MCF 10A (cell line): ENCODE measurements around the gene GHRH. TPM values are rescaled to one million over a fixed set of nuclear protein-coding genes. Genes with fewer than 3 reads are reported as not detected.

Experiments
- BruUV-seq: library from RNA; stranded (reverse); fragments of 400-500 nt; replicated peaks from 2 replicates; lab custom pipeline; 2021; lab: Mats Ljungman, UMichigan
- CTCF ChIA-PET: fragments of 300-600 bp; sonication (Branson Sonifier 250); formaldehyde crosslinking; extraction: SDS; loops from one replicate; lab custom pipeline; 2021; ENCODE audit warnings: antibody characterized with exemption, inconsistent platforms; lab: Yijun Ruan, JAX
- POLR2A ChIA-PET: fragments of 300-600, 350-650 bp; sonication (Branson Sonifier 250); formaldehyde crosslinking; extraction: SDS; loops from one replicate; lab custom pipeline; 2020; ENCODE audit warnings: antibody characterized with exemption, inconsistent platforms; lab: Yijun Ruan, JAX
- DNase-seq: peaks from one replicate; pipeline ENCODE4 v3.0.0-alpha.2; 2018; ENCODE audit not compliant: unreplicated experiment
- H3K27ac Mint-ChIP-seq: one replicate; pipeline ENCODE4 v1.8.0; 2022; ENCODE audit warnings: mild to moderate bottlenecking, low read depth, mixed read lengths; ENCODE audit not compliant: unreplicated experiment
- H3K27me3 Mint-ChIP-seq: one replicate; pipeline ENCODE4 v1.8.0; 2022; ENCODE audit warnings: mixed read lengths; ENCODE audit not compliant: insufficient read depth, unreplicated experiment
- H3K36me3 Mint-ChIP-seq: one replicate; pipeline ENCODE4 v1.8.0; 2022; ENCODE audit warnings: mild to moderate bottlenecking, moderate library complexity, mixed read lengths; ENCODE audit not compliant: insufficient read depth, unreplicated experiment
- H3K4me1 Mint-ChIP-seq: one replicate; pipeline ENCODE4 v1.8.0; 2022; ENCODE audit warnings: mixed read lengths; ENCODE audit not compliant: insufficient read depth, unreplicated experiment
- H3K4me3 Mint-ChIP-seq: one replicate; pipeline ENCODE4 v1.8.0; 2022; ENCODE audit warnings: mild to moderate bottlenecking, moderate library complexity, mixed read lengths; ENCODE audit not compliant: unreplicated experiment
- H3K9me3 Mint-ChIP-seq: one replicate; pipeline ENCODE4 v1.8.0; 2022; ENCODE audit warnings: mixed read lengths; ENCODE audit not compliant: unreplicated experiment
- CTCF ChIP-seq: fragments of 200-600 bp; IDR thresholded peaks from one replicate; pipeline ENCODE4 v1.8.0; 2022; ENCODE audit warnings: antibody characterized with exemption, mild to moderate bottlenecking; ENCODE audit not compliant: unreplicated experiment
- intact Hi-C: fragments of 100-400 bp; cut with micrococcal nuclease; formaldehyde crosslinking; loops from 2 replicates; pipeline ENCODE4 v1.14.1; 2022
- total RNA-seq: library from RNA; stranded (reverse); gene quantifications from 2 replicates; pipeline ENCODE4 v1.2.3, GENCODE V29; 2022

The GHRH gene
- total RNA-seq, 1 experiment from 2014 or later = not detected

DNA sequence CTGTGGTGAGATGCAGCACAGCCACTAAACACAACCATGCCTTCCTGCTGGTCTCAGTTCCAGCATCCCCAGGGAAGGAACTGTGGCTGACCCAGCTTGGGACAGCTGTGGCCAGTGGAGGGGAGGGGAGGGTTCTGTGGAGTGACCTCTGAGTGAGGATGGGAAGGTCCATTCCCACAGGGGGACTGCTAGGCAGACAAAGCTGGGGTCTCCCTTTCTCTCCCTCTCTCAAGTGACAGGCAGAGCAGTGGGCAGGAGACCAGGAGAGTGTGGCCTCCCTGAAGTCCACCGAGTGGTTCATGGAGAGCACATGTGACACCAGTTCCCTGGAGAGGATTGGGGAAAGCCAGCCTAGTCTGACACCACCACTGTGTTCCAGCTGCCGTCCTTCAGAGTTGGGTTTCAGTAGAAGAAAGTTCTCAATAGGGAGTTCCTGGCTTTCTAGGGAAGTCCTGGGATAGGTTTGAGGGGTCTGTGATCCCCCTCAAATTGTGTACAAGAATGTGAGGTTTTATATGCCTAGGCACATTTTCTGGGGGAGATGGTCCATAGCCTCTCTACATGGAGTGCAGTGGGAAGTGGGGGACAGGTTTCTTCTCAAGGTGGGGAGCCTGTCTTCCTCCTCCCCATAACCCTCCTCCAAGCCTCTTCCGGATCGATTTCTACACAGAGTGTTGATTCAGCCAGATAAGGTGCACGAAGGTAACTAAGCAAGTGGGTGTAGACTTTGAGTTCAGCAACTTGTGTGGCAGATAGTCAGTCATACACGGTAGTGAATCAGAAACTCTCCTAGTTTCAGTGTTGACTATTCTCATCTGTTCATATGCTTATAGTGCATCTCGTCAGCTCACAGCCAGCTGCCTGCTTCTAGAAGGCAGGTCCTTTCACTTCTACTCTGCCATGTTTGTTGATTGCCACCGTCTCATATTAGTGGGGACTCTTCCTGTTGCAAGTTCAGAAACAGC lies 46.8 kb upstream of the GHRH start:
- no peak for TF ChIP-seq CTCF
- DNase-seq = no peak
- ChIA-PET POLR2A (interaction anchor here (0.9 kb wide), 1 partner anchor 12 kb away, joined by 3 read pairs; no protein-coding TSS in a partner anchor), CTCF (interaction anchor here (0.5 to 0.9 kb wide), 3 partner anchors 10 to 64 kb away, joined by 3 to 5 read pairs (median 3); no protein-coding TSS in a partner anchor)
- Mint-ChIP-seq H3K27me3 (no peaks in the 10 kb centered on the region), H3K4me1 (no peaks in the 10 kb centered on the region), H3K9me3 (no peaks in the 10 kb centered on the region), H3K27ac (no peak overlapping the region), H3K4me3 (no peak overlapping the region), H3K36me3 (peaks cover 34% of the 10 kb centered on the region)
- BruUV-seq = no TSS peak
- intact Hi-C loops = no loop called here

GRCh38 chr20:37305839-37306238 lies 44.2 kb upstream of the GHRH start:
- ChIA-PET CTCF (interaction anchor here (0.6 kb wide), 3 partner anchors 12 to 1141 kb away, joined by 3 to 4 read pairs (median 3); no protein-coding TSS in a partner anchor), POLR2A (interaction anchor here (0.9 to 1.2 kb wide), 2 partner anchors 15 to 21 kb away, joined by 3 read pairs; no protein-coding TSS in a partner anchor)
- no peak for DNase-seq
- H3K4me3 Mint-ChIP-seq = no peak overlapping the region
- no peak for TF ChIP-seq CTCF
- H3K27ac Mint-ChIP-seq = no peak overlapping the region
- no peaks in the 10 kb centered on the region for H3K4me1 Mint-ChIP-seq
- H3K36me3 Mint-ChIP-seq = peaks cover 42% of the 10 kb centered on the region
- intact Hi-C loops = no loop called here
- BruUV-seq = no TSS peak
- no peaks in the 10 kb centered on the region for H3K27me3 Mint-ChIP-seq
- H3K9me3 Mint-ChIP-seq = no peaks in the 10 kb centered on the region

DNA sequence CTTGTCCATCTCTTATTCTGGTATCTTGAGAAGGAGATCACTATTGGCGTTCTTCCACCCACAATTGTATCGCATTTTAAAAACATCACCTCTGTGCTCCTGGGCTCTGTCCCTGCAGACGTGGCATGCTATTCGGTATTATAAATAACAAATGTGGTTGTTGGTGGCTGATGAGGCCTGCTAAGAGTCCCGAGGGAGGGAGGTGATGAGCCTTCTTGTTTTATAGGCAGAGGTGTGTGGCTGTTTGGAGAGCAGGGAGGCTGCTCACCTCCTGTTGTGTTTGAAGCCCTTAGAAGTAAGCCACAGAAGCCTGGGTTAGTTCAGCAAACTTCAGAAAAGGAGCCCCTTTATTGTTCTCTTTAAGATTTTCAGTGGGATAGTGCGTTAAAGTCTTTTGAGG lies 43.5 kb upstream of the GHRH start:
- no peak overlapping the region for H3K4me3 Mint-ChIP-seq
- CTCF ChIA-PET = interaction anchor here (0.6 kb wide), 1 partner anchor 226 kb away, joined by 3 read pairs; no protein-coding TSS in a partner anchor
- POLR2A ChIA-PET = interaction anchor here (1.2 kb wide), 1 partner anchor 14 kb away, joined by 3 read pairs; no protein-coding TSS in a partner anchor
- no peak for DNase-seq
- peaks cover 4% of the 10 kb centered on the region for H3K4me1 Mint-ChIP-seq
- H3K36me3 Mint-ChIP-seq = peaks cover 50% of the 10 kb centered on the region
- H3K9me3 Mint-ChIP-seq = no peaks in the 10 kb centered on the region
- no peaks in the 10 kb centered on the region for H3K27me3 Mint-ChIP-seq
- no peak overlapping the region for H3K27ac Mint-ChIP-seq
- intact Hi-C loops = no loop called here
- no peak for TF ChIP-seq CTCF
- no TSS peak for BruUV-seq

DNA sequence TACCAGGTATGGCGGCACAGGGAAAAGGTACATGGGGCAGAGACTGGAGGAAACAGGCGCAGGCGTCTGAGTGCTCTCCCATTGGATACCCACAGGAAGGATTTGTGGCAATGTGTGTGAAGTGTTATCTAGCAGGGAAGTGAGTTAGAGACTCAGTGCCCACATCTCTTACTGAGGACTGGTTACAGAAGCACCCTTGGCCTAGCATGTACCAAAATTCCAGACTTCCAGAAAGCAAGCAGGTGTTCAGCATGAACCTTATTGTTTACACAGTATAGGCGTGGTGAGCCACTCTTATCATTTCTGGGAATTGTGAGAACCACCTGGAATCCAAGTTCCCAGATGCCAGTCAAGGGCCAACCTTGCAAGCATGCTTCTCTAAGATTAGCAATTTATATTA lies 42.0 kb upstream of the GHRH start:
- no peaks in the 10 kb centered on the region for H3K27me3 Mint-ChIP-seq
- BruUV-seq = no TSS peak
- TF ChIP-seq CTCF = no peak
- H3K27ac Mint-ChIP-seq = no peak overlapping the region
- H3K36me3 Mint-ChIP-seq = peaks cover 43% of the 10 kb centered on the region
- ChIA-PET POLR2A (interaction anchor here (1.1 to 1.7 kb wide), 3 partner anchors 8 to 21 kb away, joined by 3 to 5 read pairs (median 5); no protein-coding TSS in a partner anchor), CTCF (no interaction called here)
- peaks cover 7% of the 10 kb centered on the region for H3K4me1 Mint-ChIP-seq
- intact Hi-C loops = no loop called here
- no peaks in the 10 kb centered on the region for H3K9me3 Mint-ChIP-seq
- no peak overlapping the region for H3K4me3 Mint-ChIP-seq
- no peak for DNase-seq
